HG02870 (cell line): Measurements from ENCODE around the gene GTF2F2.

Source experiments
- ATAC-seq: cut with Tn5 transposase; IDR thresholded peaks from one replicate; pipeline ENCODE4 v1.9.1; 2021; ENCODE audit warnings: mild to moderate bottlenecking, moderate library complexity; ENCODE audit not compliant: unreplicated experiment

GTF2F2 gene

DNA sequence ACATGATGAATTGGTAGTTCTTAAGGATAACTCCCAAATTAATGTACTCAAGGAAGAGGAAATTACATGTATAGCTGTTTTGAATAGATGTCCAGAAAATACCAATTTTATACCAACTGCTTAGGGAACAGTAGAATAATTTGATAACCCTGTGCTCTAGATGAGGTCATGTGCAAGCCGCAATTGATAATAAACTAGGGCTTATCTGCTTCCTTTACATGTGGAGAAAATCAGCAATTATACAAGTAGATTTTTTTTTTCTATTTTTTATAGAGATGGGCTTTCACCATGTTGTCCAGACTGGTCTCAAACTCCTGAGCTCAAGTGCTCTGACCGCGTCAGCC lies 211.4 kb downstream of the GTF2F2 start:
- no peak for ATAC-seq

DNA sequence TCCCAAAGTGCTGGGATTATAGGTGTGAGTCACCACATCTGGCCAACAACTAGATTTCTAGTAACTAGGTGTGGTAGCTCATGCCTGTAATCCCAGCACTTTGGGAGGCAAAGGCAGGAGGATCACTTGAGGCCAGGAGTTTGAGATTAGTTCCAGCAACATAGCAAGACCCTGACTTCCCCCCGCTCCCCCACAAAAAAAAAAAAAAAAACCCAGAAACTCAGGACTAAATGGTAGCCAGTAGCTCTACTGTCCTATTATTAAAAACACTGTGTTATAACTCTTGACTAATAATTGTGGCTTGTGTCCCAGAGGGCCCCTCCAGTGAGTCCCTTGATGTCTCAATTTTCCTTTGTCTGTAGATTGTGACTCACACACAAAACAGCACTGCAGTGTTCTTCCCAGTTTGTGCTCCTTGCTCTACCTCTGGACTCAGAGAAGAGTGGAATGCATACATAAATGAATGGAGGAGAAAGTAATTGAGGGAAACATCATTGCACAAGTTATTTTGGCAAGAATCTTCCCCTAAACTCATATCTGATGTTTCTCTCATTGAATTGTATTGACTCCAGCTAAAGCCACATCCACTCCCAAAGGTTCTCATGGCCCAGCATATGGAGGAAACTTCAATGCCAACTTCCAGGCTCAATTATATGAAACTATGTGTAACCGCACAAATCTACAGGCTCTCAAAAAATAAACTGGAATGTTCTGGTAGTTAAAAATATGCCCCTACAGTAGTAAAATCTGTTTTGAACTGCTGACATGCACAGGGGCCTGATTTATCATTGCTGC lies 211.9 kb downstream of the GTF2F2 start:
- no peak for ATAC-seq

GRCh38 chr13:45332831-45333219 lies 212.5 kb downstream of the GTF2F2 start:
- no peak for ATAC-seq

DNA sequence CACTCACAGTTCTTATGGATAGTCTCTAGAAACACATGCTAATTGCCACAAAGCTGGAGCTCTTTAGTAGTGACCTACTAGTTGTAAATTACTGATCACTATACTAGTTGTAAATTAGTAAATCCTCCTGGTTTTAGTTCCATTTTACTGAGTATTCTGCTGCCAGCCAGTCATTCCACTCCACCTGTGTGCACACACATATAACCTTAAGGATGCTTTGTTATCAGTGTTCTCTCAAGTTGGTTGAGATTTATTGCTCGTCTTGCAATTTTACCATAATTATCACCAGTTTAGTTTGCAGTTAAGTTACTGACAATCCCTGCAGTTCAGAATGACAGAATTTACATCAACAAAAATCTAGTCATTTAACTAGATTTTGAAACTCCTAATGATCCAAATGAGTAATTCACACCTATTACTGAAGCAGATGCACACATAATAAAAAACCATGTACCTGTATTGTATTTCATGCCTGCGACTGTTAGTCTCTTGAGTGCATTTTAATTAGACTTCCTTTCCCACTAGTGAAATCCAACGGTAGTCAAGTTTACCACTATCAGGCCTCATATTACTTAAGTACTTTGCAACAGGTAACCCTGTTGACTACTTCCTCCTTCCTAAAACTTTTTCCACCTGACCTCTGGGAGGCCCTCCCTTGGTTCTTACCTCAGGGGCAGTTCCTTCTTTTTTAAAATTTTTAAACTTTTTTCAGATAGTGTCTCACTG lies 213.1 kb downstream of the GTF2F2 start:
- ATAC-seq: no peak
